HepG2 (cell line): Measurements from ENCODE around the gene PANK4. TPM values are rescaled to one million over a fixed set of nuclear protein-coding genes. Genes with fewer than 3 reads are reported as not detected.
A peak's percentile ranks its signal among the peaks of the same experiment; 100 is the strongest.

Experiments used
- ARHGAP35 ChIP-seq: sonication (generic); formaldehyde crosslinking; IDR thresholded peaks from 2 replicates; pipeline ENCODE4 v1.9.0; 2022; ENCODE audit warnings: mild to moderate bottlenecking, inconsistent platforms, moderate library complexity, missing genetic modification reagents, borderline replicate concordance
- CTCF ChIP-seq: sonication (generic); formaldehyde crosslinking; IDR thresholded peaks from 2 replicates; pipeline ENCODE4 v1.5.0; 2020; ENCODE audit warnings: mild to moderate bottlenecking, missing genetic modification reagents, moderate library complexity
- FOSL1 ChIP-seq: sonication (generic); formaldehyde crosslinking; IDR thresholded peaks from 2 replicates; pipeline ENCODE4 v1.9.0; 2021; ENCODE audit warnings: missing genetic modification reagents, borderline replicate concordance
- FOSL2 ChIP-seq: sonication (generic); formaldehyde crosslinking; IDR thresholded peaks from 2 replicates; pipeline ENCODE4 v1.4.0; 2020; ENCODE audit warnings: missing genetic modification reagents
- GATA4 ChIP-seq: sonication (generic); IDR thresholded peaks from 2 replicates; pipeline ENCODE4 v1.6.1; 2016; ENCODE audit warnings: antibody characterized with exemption, low read depth, borderline replicate concordance
- IRF2 ChIP-seq: IDR thresholded peaks from 2 replicates; pipeline ENCODE4 v1.6.1; 2018; ENCODE audit warnings: missing genetic modification reagents, missing compliant biosample characterization
- ZBTB8A ChIP-seq: sonication (generic); formaldehyde crosslinking; IDR thresholded peaks from 2 replicates; pipeline ENCODE4 v1.4.0; 2020; ENCODE audit warnings: mild to moderate bottlenecking, low read depth, missing genetic modification reagents, borderline replicate concordance
- ZFP37 ChIP-seq: sonication (generic); formaldehyde crosslinking; IDR thresholded peaks from 2 replicates; pipeline ENCODE4 v1.4.0; 2020; ENCODE audit warnings: missing genetic modification reagents, borderline replicate concordance
- ZNF451 ChIP-seq: sonication (generic); formaldehyde crosslinking; IDR thresholded peaks from 2 replicates; pipeline ENCODE4 v1.5.0; 2020; ENCODE audit warnings: mild to moderate bottlenecking, missing genetic modification reagents
- ZNF687 ChIP-seq: sonication (generic); formaldehyde crosslinking; IDR thresholded peaks from 2 replicates; pipeline ENCODE4 v1.5.1; 2020; ENCODE audit warnings: mild to moderate bottlenecking, missing genetic modification reagents, moderate library complexity
- ZNF737 ChIP-seq: sonication (generic); formaldehyde crosslinking; IDR thresholded peaks from 2 replicates; pipeline ENCODE4 v1.5.0; 2020; ENCODE audit warnings: missing genetic modification reagents, mild to moderate bottlenecking, borderline replicate concordance
- ZNF781 ChIP-seq: sonication (generic); formaldehyde crosslinking; IDR thresholded peaks from 2 replicates; pipeline ENCODE4 v1.5.1; 2020; ENCODE audit warnings: borderline replicate concordance, mild to moderate bottlenecking, missing genetic modification reagents; ENCODE audit errors: not compliant biosample characterization
- polyA plus RNA-seq, 8 experiments: library from polyadenylated mRNA; depleted of rRNA in 3 of 8; stranded (reverse) in 7 of 8; unstranded in 1 of 8; fragments of >200 nt; fragmentation: Illumina TruSeq in 4 of 8; extraction: Trizol in 4 of 8; gene quantifications; 2 replicates each; pipeline versions ENCODE4 v1.2.1 to v1.2.3, GENCODE V29; 2011 to 2016; ENCODE audit warnings: low read depth in 4 of 8, missing spikeins in 1 of 8, mixed read lengths in 1 of 8; ENCODE audit not compliant: insufficient read depth in 1 of 8
- total RNA-seq, 5 experiments: library from RNA; depleted of rRNA; stranded (reverse); fragments of >200 nt; fragmentation: Illumina TruSeq; extraction: Trizol; gene quantifications; 2 replicates each; pipeline ENCODE4 v1.2.3, GENCODE V29; 2016; ENCODE audit warnings: low read depth in 1 of 5
- TF ChIP-seq, protein P1 (sequence below): sonication (generic); formaldehyde crosslinking; IDR thresholded peaks from 2 replicates; pipeline ENCODE4 v1.4.0; 2020; ENCODE audit warnings: mild to moderate bottlenecking, missing genetic modification reagents
- TF ChIP-seq, protein P2 (sequence below): sonication (generic); formaldehyde crosslinking; IDR thresholded peaks from 2 replicates; pipeline ENCODE4 v1.9.0; 2021; ENCODE audit warnings: missing genetic modification reagents, mild to moderate bottlenecking, borderline replicate concordance
- TF ChIP-seq, protein P3 (sequence below): sonication (generic); IDR thresholded peaks from 2 replicates; pipeline ENCODE4 v1.6.1; 2016; ENCODE audit warnings: low read depth, borderline replicate concordance
- TF ChIP-seq, protein P4 (sequence below): sonication (generic); formaldehyde crosslinking; IDR thresholded peaks from 2 replicates; pipeline ENCODE4 v1.4.0; 2020; ENCODE audit warnings: missing genetic modification reagents, borderline replicate concordance

Gene PANK4
- total and polyA plus RNA-seq, 2 of the 13 experiments (the other 11 are each of a cell fraction or from before 2014, with no cell fraction given) = 17.4 to 19.3 TPM

DNA sequence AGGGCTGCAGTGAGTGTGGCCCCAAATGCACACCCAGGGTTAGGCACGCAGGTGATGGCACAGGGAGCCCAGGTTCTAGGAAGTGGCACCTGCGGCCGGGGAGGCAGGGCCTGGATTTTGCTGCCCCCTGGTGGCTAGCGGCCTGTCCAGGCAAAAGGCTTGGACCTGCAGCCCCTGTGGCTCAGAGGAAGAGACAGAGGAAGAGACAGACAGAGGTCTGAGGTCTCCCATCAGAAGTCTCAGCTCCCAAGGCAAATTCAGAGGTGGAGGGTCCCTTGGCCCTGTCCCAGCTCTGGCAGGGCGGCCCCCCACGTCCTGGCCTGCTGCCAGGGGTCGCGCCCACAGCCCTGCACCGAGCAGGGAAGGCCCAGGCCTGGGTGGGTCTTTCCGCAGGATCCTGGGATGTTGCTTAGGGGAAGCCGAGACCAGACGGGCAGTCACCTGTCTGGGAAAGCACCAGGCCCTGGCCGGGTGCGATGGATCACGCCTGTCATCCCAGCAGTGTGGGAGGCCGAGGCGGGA is 21.7 kb upstream of the PANK4 start (continued):
- TF ChIP-seq, protein P1, sequence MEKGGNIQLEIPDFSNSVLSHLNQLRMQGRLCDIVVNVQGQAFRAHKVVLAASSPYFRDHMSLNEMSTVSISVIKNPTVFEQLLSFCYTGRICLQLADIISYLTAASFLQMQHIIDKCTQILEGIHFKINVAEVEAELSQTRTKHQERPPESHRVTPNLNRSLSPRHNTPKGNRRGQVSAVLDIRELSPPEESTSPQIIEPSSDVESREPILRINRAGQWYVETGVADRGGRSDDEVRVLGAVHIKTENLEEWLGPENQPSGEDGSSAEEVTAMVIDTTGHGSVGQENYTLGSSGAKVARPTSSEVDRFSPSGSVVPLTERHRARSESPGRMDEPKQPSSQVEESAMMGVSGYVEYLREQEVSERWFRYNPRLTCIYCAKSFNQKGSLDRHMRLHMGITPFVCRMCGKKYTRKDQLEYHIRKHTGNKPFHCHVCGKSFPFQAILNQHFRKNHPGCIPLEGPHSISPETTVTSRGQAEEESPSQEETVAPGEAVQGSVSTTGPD (CRISPR knock-in tag) = no peak
- TF ChIP-seq ZBTB8A (no peak), ZNF451 (CRISPR knock-in tag) (no peak), ZNF737 (CRISPR knock-in tag) (no peak), ARHGAP35 (no peak; the same call in 1 of the 2 replicates), CTCF (peak; percentile 98), FOSL1 (CRISPR knock-in tag) (no peak), ZNF781 (no peak), FOSL2 (peak; percentile 47; the same call in 1 of the 2 replicates), IRF2 (no peak), ZFP37 (CRISPR knock-in tag) (no peak), GATA4 (no peak), ZNF687 (no peak)
- TF ChIP-seq, protein P2, sequence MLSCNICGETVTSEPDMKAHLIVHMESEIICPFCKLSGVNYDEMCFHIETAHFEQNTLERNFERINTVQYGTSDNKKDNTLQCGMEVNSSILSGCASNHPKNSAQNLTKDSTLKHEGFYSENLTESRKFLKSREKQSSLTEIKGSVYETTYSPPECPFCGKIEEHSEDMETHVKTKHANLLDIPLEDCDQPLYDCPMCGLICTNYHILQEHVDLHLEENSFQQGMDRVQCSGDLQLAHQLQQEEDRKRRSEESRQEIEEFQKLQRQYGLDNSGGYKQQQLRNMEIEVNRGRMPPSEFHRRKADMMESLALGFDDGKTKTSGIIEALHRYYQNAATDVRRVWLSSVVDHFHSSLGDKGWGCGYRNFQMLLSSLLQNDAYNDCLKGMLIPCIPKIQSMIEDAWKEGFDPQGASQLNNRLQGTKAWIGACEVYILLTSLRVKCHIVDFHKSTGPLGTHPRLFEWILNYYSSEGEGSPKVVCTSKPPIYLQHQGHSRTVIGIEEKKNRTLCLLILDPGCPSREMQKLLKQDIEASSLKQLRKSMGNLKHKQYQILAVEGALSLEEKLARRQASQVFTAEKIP (CRISPR knock-in tag) = no peak
- TF ChIP-seq, protein P3, sequence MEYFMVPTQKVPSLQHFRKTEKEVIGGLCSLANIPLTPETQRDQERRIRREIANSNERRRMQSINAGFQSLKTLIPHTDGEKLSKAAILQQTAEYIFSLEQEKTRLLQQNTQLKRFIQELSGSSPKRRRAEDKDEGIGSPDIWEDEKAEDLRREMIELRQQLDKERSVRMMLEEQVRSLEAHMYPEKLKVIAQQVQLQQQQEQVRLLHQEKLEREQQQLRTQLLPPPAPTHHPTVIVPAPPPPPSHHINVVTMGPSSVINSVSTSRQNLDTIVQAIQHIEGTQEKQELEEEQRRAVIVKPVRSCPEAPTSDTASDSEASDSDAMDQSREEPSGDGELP = 0 out of 2 replicates have a peak, but pooled peaks have one; percentile 9
- TF ChIP-seq, protein P4, sequence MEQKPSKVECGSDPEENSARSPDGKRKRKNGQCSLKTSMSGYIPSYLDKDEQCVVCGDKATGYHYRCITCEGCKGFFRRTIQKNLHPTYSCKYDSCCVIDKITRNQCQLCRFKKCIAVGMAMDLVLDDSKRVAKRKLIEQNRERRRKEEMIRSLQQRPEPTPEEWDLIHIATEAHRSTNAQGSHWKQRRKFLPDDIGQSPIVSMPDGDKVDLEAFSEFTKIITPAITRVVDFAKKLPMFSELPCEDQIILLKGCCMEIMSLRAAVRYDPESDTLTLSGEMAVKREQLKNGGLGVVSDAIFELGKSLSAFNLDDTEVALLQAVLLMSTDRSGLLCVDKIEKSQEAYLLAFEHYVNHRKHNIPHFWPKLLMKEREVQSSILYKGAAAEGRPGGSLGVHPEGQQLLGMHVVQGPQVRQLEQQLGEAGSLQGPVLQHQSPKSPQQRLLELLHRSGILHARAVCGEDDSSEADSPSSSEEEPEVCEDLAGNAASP (CRISPR knock-in tag) = no peak; the same call in 1 of the 2 replicates
